ENCODE measurements around the gene DQX1. TPM values are rescaled to one million over a fixed set of nuclear protein-coding genes. Genes with fewer than 3 reads are reported as not detected.
"Not testable (repeated sequence)": the region's sequence is repeated elsewhere in the genome, so short reads cannot be mapped to it uniquely, and the experiment has no call there.

The DQX1 gene
- polyA plus RNA-seq, 1 donor (not counting 4 experiments of a cell fraction or from before 2014, with no cell fraction given): 5.9 TPM

DNA sequence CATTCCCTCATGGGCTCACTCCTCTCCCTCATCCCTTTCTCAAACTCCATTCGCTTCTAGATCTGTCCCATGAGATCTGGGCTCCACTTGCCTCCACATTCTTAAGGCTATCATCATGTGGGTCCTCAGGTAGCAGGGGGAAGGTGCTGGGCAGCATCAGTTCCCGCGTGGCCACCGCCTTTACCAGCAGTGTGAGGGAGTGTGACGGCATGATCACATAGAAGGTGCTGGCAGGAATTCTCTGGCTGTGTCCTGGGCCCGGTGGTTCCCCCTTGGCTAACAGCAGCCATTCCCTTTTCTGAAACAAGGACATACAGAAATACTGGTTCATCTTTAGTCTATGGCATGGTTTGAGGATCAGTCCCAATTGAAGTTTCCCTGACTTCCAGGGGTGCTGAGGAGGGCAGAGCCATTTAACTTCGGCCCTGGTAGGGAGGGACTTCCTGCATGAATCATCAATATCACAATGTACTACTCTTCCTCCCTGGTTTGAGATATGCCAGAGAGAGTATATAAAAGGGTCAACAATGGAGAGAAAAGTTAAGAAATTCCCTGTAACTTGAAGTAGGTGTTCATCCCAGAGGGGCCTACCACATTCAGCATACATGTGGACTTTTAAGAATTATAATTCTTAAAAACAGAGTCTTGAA, 36.2 kb upstream of the DQX1 start:
- Histone ChIP-seq H3K9ac (ENCODE audit: control insufficient read depth, extremely low read depth, insufficient read depth, low read length) (no peak overlapping the region), H4K20me1 (ENCODE audit: control insufficient read depth, extremely low read depth, insufficient read depth, low read length) (no peaks in the 10 kb centered on the region), H3K27me3 (ENCODE audit: control insufficient read depth, extremely low read depth, insufficient read depth, low read length) (no peaks in the 10 kb centered on the region), H2AFZ (ENCODE audit: control insufficient read depth, low read length) (no peak overlapping the region), H3K36me3 (ENCODE audit: control insufficient read depth in 2 of 2, extremely low read depth in 1 of 2, insufficient read depth in 2 of 2, low read length in 2 of 2) (no peaks in the 10 kb centered on the region), H3K9me1 (ENCODE audit: control insufficient read depth, extremely low read depth, insufficient read depth, low read length) (no peaks in the 10 kb centered on the region), H3K9me3 (ENCODE audit: control insufficient read depth, low read depth, low read length) (no peaks in the 10 kb centered on the region), H3K4me2 (ENCODE audit: control insufficient read depth, extremely low read depth, insufficient read depth, low read depth, low read length) (no peak overlapping the region), H3K27ac (ENCODE audit: control insufficient read depth, insufficient read depth, low read length) (no peak overlapping the region), H3K79me2 (ENCODE audit: control insufficient read depth, insufficient read depth, low read length) (no peaks in the 10 kb centered on the region), H3K4me3 (ENCODE audit: control insufficient read depth in 2 of 3, extremely low read depth in 1 of 3, insufficient read depth in 2 of 3, low read depth in 1 of 3, low read length in 3 of 3) (no peak overlapping the region), H3K4me1 (ENCODE audit: control insufficient read depth, extremely low read depth, insufficient read depth, low read length) (peaks cover 41% of the 10 kb centered on the region)
- DNase-seq (ENCODE audit: low read depth, low spot score) (no peak), FAIRE-seq (no peak)
- dilution Hi-C loops (cut with MboI; ENCODE audit: extremely low pct_ligation_motif_present, low sequenced_read_pairs): no loop called here
- TF ChIP-seq, protein P1, sequence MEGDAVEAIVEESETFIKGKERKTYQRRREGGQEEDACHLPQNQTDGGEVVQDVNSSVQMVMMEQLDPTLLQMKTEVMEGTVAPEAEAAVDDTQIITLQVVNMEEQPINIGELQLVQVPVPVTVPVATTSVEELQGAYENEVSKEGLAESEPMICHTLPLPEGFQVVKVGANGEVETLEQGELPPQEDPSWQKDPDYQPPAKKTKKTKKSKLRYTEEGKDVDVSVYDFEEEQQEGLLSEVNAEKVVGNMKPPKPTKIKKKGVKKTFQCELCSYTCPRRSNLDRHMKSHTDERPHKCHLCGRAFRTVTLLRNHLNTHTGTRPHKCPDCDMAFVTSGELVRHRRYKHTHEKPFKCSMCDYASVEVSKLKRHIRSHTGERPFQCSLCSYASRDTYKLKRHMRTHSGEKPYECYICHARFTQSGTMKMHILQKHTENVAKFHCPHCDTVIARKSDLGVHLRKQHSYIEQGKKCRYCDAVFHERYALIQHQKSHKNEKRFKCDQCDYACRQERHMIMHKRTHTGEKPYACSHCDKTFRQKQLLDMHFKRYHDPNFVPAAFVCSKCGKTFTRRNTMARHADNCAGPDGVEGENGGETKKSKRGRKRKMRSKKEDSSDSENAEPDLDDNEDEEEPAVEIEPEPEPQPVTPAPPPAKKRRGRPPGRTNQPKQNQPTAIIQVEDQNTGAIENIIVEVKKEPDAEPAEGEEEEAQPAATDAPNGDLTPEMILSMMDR (optimal IDR thresholded peaks at IDR 0.05 in 1 of 3, IDR thresholded peaks at IDR 0.05 in 1 of 3, conservative IDR thresholded peaks at IDR 0.05 in 1 of 3; ENCODE audit: extremely low read depth in 1 of 3, insufficient read depth in 2 of 3, low read length in 3 of 3): no peak
- no peak for TF ChIP-seq EZH2 (IDR thresholded peaks at IDR 0.05; ENCODE audit: low read length)

DNA sequence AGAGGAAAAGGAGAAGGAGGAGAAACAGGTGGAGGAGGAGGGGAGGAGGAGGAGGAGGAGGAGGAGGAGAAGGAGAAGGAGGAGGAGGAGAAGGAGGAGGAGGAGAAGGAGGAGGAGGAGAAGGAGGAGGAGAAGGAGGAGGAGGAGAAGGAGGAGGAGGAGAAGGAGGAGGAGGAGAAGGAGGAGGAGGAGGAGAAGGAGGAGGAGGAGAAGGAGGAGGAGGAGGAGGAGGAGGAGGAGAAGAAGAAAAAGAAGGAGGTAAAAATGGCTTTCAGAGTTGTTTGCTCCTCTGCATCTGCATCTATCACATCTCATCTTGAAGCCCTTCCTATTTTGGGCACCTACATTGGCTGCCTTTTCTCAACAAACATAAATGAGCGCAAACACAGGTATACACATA, 35.0 kb upstream of the DQX1 start:
- H3K9me1 ChIP-seq (ENCODE audit: control insufficient read depth, extremely low read depth, insufficient read depth, low read length); H3K27ac ChIP-seq (ENCODE audit: control insufficient read depth, insufficient read depth, low read length); H3K79me2 ChIP-seq (ENCODE audit: control insufficient read depth, insufficient read depth, low read length); H3K27me3 ChIP-seq (ENCODE audit: control insufficient read depth, extremely low read depth, insufficient read depth, low read length); H3K4me2 ChIP-seq (ENCODE audit: control insufficient read depth, extremely low read depth, insufficient read depth, low read depth, low read length); H3K9me3 ChIP-seq (ENCODE audit: control insufficient read depth, low read depth, low read length); H3K9ac ChIP-seq (ENCODE audit: control insufficient read depth, extremely low read depth, insufficient read depth, low read length); H2AFZ ChIP-seq (ENCODE audit: control insufficient read depth, low read length); H3K4me3 ChIP-seq (ENCODE audit: control insufficient read depth in 2 of 3, extremely low read depth in 1 of 3, insufficient read depth in 2 of 3, low read depth in 1 of 3, low read length in 3 of 3); dilution Hi-C loops (cut with MboI; ENCODE audit: extremely low pct_ligation_motif_present, low sequenced_read_pairs); H4K20me1 ChIP-seq (ENCODE audit: control insufficient read depth, extremely low read depth, insufficient read depth, low read length); DNase-seq (ENCODE audit: low read depth, low spot score); FAIRE-seq; H3K36me3 ChIP-seq (ENCODE audit: control insufficient read depth in 2 of 2, extremely low read depth in 1 of 2, insufficient read depth in 2 of 2, low read length in 2 of 2): not testable (repeated sequence)
- peaks cover 33% of the 10 kb centered on the region for H3K4me1 ChIP-seq (ENCODE audit: control insufficient read depth, extremely low read depth, insufficient read depth, low read length)

DNA sequence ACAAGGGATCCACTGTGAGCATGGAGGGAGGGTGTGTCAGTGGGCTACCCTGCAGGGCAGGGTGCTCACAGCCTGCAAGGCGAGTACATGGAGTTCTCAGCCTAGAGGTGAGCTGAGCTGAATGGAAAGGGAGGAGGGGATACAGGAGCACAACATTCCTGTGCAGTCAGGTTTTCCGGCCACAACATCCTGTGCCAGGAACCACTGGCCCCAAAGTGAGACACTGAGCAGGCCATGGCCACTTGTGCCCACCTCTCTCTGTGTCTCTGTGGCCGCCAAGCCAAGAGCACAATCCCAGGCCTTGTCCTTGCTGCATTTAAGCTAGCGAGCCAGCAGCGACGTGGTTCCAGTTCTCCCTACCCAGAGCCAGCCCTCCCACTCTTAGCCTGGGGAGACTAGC, 34.6 kb upstream of the DQX1 start:
- no peak overlapping the region for H3K27ac ChIP-seq (ENCODE audit: control insufficient read depth, insufficient read depth, low read length)
- peak; percentile 68 for DNase-seq (ENCODE audit: low read depth, low spot score)
- H3K9me1 ChIP-seq (ENCODE audit: control insufficient read depth, extremely low read depth, insufficient read depth, low read length): no peaks in the 10 kb centered on the region
- H3K9ac ChIP-seq (ENCODE audit: control insufficient read depth, extremely low read depth, insufficient read depth, low read length): no peak overlapping the region
- no peaks in the 10 kb centered on the region for H4K20me1 ChIP-seq (ENCODE audit: control insufficient read depth, extremely low read depth, insufficient read depth, low read length)
- H3K9me3 ChIP-seq (ENCODE audit: control insufficient read depth, low read depth, low read length): no peaks in the 10 kb centered on the region
- H2AFZ ChIP-seq (ENCODE audit: control insufficient read depth, low read length): peak overlapping the region; percentile 85
- H3K79me2 ChIP-seq (ENCODE audit: control insufficient read depth, insufficient read depth, low read length): no peaks in the 10 kb centered on the region
- no peaks in the 10 kb centered on the region for H3K27me3 ChIP-seq (ENCODE audit: control insufficient read depth, extremely low read depth, insufficient read depth, low read length)
- H3K36me3 ChIP-seq (ENCODE audit: control insufficient read depth in 2 of 2, extremely low read depth in 1 of 2, insufficient read depth in 2 of 2, low read length in 2 of 2): no peaks in the 10 kb centered on the region
- peaks cover 33% of the 10 kb centered on the region for H3K4me1 ChIP-seq (ENCODE audit: control insufficient read depth, extremely low read depth, insufficient read depth, low read length)
- peak; percentile 95 for FAIRE-seq
- H3K4me2 ChIP-seq (ENCODE audit: control insufficient read depth, extremely low read depth, insufficient read depth, low read depth, low read length): peak overlapping the region; percentile 49
- no peak for TF ChIP-seq EZH2 (IDR thresholded peaks at IDR 0.05; ENCODE audit: low read length)
- no peak overlapping the region for H3K4me3 ChIP-seq (ENCODE audit: control insufficient read depth in 2 of 3, extremely low read depth in 1 of 3, insufficient read depth in 2 of 3, low read depth in 1 of 3, low read length in 3 of 3)
- dilution Hi-C loops (cut with MboI; ENCODE audit: extremely low pct_ligation_motif_present, low sequenced_read_pairs): no loop called here

All from keratinocyte (primary cell).